GM23248 (cell line): ENCODE data around the gene VASH1.

Experiments
- EZH2 ChIP-seq: fragments of 200-600 bp; sonication (generic); IDR thresholded peaks from 2 replicates; pipeline ENCODE4 v1.6.1; 2018; ENCODE audit warnings: antibody characterized with exemption, mild to moderate bottlenecking; ENCODE audit not compliant: insufficient read depth, poor library complexity, severe bottlenecking
- EZH2phosphoT487 ChIP-seq: fragments of 200-600 bp; sonication (generic); IDR thresholded peaks from 2 replicates; pipeline ENCODE4 v1.6.1; 2018; ENCODE audit warnings: antibody characterized with exemption, moderate library complexity, mild to moderate bottlenecking, low read depth; ENCODE audit not compliant: insufficient read depth

DNA sequence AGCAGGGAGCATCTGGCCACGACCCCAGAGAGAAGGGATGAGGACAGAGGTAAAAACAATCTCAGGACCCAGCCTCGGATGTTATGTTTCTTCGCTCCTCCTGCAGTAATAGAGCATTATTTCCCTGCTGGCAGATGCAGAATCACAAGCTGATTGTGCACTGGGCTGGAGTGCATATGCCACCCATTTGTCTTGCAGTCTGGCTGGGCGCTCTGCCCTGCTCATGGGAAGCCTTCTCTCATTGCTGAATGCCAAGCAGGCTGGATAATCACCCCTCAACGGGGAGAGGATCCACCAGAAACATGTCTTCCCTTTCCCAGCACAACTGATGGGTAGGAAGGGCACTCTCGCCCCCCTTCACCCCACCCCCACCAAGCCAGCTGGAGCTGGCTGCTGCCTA is 8.5 kb upstream of the VASH1 start:
- TF ChIP-seq EZH2: no peak
- no peak for TF ChIP-seq EZH2phosphoT487
